ENCODE measurements around the gene SEC24C.
"Not testable (repeated sequence)": the region's sequence is repeated elsewhere in the genome, so short reads cannot be mapped to it uniquely, and the experiment has no call there.

The SEC24C gene

DNA sequence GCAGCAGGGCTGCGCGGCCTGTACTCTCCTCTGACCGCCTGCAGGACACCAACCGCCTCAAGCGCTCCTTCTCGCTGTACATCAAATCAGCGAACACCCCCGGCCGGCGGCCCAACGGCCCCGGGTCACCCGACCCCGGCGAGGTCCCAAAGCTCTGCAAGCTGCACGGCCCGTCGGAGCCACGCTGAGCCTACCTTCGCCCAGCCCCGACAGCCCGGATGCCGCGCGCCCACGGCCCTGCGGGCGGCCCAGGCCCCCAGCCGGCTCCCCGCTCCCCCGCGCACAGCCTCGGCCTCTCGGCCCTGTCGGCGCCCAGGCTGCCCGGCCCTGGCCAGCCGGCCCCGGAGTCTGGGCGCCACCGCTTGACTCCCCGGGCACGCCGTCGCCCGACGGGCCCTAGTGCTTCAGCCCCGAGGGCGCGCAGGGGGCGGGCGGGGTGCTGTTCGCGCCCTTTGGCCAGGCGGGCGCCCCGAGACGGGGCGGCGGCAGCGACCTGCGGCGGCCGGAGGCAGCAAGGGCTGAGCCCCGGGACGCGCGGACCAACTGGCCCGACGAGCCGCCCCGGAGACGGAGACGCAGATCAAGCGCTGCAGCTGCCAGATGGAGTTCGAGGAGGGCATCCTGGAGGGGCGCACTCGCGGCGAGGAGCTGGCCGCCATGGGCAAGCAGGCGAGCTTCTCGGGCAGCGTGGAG lies 11.1 kb upstream of the SEC24C start:
- DNase-seq = no peak

DNA sequence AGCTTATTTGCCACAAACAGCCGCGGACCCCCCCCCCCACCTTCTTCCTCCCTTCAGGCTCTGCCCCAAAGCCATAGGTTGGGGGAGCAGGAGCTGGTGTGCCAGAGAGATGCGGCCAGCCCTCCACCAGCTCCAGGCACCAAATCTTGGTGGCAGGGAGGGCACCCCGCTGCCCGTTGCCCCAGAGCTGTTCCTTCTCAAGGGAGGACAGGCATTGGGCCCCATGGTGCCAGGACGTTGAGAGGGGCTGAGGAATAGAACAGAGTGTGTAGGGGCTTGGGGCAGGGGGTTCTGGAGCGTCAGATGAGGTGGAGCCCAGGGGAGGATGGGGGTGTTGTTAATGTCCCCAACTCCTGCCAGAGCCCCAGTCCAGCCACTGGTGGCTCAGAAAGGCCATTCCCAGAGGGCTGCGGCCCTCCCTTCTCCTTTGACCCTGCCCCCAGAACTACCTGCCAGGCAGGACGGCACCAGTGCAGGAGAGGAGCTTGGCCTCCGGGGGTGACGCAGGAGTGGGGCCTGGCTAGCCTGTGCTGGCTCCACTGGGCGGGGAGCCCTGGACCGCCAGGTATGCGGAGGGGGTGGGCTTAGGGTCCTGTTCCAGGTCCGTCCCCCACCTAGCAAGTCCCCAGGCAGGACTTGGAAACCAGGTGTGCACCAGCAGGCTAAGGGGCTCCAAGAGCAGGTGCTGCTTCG lies 10.0 kb upstream of the SEC24C start:
- DNase-seq = no peak

DNA sequence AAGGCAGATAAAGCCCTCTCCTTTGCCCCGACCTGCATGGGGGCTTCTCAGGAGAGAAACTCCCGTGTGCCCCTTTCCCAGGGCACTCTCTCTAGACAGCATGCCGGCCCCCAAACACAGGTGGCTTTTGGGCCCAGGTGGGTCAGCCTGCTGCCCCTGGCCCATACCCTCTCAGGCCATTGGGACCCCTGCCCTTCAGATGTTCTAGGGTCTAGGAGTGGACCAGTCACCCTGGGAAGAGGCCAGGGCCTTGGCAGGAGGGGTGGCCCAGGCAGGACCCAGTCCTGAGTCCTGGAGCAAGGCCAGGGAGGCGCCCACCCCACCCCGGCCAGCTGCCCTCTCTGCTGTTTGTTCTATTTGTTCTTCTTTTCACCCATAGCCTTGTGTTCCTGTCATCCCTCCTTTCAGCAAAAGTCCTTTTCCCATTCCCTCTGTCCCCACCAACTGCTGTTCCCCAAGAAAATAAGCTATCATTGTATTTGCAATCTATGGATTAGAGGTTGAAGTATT lies 9.3 kb upstream of the SEC24C start:
- DNase-seq = no peak

DNA sequence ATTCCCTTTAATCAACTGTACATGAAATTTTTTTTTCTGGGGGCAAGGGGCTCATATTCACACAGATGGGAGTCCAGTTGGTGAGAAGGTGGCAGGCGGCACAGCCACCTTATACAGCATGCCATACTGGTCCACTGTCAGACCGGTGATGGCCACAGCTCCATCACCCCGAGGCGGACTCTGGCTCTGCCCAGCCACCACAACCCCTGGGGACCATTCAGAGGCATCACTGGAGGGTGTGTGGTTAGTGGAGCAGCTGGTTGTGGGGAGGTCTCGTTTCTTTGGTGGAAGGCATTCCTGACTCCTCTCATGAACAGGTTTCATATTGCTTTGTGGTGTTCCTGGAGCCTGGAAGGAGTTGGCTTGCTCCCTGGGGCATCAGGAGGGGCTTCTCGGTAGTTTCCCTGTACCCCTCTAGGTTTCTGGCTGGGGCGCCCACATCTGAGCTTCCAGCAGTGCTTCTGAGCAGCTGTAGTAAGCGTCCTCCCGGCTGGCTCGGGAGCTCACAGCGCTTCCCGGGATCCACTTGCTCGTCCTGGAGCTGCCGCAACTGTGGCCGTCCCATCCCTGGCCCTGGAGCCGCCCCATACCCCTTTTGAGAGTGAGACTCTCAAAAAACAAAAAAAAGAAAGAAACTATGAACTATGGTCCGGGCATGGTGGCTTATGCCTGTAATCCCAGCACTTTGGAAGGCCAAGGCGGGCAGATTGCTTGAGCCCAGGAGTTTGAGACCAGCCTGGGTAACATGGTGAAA lies 3.5 kb upstream of the SEC24C start:
- not testable (repeated sequence) for DNase-seq

DNA sequence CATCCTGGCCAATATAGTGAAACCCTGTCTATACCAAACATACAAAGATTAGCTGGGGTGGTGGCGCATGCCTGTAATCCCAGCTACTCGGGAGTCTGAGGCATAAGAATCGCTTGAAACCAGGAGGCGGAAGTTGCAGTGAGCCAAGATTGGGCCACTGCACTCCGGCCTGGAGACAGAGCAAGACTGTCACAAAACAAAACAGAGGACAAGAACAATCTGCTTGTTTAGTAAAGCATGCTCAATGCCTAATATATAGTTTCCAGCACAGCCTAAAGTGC lies 1.8 kb upstream of the SEC24C start:
- no peak for DNase-seq

DNA sequence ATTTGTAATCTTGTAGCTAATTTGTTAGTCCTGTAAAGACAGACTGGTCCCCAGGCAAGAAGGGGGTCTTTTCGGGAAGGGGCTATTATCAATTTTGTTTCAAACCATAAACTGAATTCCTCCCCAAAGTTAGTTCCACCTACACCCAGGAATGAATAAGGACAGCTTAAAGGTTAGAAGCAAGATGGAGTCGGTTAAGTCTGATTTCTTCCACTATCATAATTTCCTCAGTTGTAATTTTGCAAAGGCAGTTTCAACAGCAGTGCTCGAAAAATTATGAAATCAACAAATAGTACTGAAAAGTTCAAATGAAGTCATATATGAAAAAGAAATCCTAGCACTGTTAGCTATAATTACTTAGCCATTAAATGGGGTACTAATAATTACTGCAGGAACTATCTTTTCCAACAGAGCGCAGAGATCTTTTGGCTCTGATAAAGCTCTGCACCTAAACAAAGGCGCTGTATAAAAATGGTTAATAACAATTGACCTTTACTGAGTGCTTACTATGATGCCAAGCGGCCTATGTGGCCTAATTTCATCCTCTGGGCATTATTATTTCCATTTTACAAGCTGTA lies 756 bp upstream of the SEC24C start:
- DNase-seq = no peak

DNA sequence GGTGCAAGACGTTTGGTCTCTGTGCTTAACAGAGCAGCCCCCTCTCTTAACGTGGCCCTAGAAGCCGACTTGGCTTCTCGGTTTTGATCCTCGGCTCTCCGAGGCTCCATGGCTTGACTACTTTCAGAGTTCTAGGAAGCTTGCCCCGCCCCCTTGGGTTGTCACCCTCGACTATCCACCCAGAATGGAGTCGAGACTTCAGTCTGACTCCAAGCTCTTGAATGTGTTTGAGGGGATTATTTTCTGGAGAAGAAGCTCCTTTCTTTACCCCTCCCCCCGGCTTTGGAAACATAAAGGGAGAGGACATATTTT lies 448 bp downstream of the SEC24C start:
- peak; percentile 62 for DNase-seq

DNA sequence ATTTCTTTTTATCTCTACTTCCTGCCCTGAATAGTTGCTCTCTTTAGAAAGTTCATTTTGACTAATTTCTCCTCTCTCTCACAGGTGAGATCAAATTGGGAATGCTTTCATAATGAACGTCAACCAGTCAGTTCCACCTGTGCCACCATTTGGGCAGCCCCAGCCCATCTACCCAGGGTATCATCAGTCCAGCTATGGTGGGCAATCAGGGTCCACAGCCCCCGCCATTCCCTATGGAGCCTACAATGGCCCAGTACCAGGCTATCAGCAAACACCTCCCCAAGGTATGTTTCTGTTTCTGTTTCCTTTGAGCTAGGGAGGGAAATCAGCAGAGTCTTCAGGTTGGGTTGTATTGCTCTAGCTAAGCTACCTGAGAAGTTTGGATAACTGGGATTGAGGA lies 2.5 kb downstream of the SEC24C start:
- DNase-seq = no peak

DNA sequence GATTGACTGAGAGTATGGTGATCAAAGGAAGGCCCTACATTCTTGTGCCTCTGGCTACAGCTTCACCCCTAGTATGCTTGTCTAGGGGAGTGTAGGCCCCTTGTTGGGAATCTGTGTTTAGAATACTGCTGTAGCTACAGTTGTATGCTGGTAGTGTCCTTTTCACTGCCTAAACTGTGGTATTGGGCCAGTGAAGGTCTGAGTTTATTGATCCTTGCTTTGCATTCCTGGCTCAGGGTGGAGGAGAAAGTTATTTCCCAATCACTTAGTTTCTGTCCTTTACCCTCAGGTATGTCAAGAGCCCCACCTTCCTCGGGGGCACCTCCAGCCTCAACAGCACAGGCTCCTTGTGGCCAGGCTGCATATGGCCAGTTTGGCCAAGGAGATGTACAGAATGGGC lies 6.6 kb downstream of the SEC24C start:
- no peak for DNase-seq

DNA sequence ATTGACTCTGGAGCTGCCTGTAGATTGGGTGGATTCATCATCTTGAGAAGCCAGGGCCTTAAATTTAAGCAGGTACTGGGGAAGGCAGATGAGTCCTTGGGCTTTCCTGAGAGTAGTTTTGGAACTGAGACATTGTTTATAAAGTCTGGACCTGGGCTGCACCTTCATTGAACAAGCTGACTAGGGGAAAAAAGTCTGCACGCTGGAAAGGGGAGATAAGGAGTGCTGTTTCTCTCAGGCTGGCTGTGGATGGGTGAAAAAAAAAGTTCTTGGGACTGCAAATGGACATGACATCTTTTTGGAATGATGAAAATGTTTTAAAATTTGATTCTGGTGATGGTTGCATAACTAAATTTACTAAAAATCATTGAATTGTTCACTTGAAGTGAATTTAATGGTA lies 12.0 kb downstream of the SEC24C start:
- no peak for DNase-seq

DNA sequence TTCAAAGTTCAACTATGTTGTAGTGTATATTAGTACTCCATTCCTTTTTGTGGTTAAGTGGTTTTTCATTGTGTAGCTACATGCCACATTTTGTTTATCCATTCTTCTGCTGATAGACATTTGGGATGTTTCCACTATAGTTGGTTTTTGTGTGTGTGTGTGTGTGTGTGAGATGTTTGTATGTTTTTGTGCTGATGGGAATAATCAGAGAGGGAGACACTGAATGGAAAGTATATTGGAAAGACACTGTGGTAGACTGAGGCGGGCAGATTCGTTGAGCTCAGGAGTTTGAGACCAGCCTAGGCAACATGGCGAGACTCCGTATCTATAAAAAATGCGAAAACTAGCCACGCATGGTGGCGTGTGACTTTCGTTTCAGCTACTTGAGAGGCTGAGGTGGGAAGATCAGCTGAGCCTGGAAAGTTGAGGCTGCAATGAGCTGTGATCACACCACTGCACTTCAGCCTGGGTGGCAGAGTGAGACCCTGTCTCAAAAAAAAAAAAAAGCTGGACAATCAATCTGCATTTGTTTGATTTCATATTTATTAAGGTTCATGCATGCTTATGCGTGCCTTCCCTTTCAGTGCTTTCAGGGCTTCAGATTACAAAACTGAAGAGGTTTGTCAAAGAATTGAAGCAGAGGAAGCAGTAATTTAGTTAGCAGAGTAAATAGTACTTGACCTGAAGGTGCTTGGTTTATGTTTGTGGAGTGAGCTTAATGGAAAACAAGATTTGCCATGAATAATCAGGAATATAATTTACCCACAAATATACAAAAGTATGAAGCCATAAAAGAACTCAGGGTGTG lies 14.7 kb downstream of the SEC24C start:
- DNase-seq = no peak

DNA sequence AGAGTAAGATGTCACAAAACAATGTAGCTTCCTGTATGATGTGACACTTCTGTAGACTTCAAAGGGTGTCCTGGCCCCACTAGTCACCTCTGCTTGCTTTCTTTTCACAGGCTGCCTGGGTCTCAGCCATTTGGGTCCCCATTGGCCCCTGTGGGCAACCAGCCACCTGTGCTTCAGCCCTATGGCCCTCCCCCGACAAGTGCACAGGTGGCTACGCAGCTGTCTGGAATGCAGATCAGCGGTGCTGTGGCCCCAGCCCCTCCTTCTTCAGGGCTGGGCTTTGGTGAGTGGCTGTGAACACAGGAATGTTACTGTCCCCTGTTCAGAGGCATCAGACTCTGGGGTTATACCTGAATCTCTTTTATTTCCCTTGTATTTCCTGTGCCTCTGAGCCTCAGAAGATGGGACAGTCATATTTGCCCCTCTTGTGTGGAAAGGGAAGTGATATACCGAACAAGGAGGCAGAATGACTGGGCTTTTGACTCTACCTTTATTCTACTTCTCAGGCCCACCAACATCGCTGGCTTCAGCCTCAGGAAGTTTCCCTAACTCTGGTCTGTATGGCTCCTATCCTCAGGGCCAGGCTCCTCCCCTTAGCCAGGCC lies 15.4 kb downstream of the SEC24C start:
- DNase-seq = peak; percentile 43

DNA sequence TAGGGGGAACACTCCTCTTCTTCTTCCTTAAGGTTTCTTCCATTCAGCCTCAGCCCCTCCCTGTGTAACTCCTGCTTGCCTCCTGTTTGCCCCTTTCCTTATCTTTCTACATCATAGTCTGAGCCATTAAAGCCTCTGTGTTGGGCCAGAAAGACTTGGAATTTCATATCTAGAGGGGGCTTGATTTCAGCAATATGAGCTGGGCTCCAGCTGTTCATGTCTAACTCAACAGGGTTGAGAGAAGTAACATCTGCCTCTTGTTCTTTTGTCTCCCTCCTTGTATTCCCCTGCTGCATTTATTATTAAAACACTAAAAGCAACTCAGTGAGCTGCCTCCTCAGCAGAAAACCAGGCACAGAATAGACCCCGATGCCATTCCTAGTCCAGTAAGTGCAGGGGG lies 17.6 kb downstream of the SEC24C start:
- no peak for DNase-seq

DNA sequence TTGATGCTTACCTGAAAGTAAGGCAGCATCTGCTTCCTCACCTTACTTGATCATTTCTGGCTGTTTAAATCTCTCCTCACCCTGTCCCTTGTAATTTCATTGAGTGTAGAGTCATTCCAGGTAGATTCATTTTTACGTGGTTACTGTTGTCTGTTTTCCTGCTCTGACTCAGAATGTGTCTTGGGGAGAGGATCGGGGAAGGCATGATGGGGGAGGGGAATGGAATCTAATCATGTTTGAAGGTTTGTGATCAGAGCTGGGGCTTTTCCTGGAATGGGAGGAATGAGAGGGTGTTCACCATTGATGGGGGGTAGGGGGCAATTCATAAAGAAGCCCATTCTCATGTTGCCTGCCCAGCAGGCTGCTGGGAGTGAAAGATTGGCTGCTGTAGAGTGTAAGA lies 18.7 kb downstream of the SEC24C start:
- DNase-seq = no peak

DNA sequence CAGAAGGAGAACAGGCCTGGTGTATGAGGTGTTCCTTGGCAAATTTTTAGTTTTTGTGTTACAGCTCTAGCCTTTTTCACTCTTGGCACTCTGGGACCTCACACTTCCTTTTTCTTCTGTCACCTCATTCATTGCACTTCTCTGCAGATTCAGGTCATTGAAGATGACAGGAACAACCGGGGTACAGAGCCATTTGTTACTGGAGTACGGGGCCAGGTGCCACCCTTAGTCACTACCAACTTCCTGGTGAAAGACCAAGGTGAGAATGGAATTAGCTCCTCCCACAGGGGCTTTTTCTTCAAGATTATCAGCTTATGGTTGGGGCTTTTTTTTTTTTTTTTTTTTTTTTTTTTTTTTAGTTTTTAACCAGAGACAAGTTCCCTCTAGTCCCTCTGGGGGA lies 19.2 kb downstream of the SEC24C start:
- DNase-seq = no peak

DNA sequence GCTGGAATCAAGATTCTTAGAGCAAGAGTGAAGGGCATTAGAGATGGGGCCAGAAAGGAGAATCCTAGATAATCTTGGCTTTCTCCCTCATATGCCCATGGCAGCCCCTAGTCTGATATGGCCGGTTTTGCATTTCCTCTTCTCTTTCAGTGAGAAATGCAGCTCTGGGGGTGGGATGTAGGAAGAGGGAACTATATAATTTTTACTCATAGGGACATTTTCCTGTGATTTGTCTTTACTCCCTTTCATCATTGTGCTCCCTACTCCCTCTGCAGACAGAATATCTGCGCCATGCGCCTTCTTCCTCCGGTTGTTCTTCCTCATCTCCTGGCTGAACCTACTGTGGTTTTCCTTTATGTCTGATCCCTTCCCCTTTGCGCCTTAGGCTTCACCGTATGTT lies 20.9 kb downstream of the SEC24C start:
- DNase-seq = no peak

DNA sequence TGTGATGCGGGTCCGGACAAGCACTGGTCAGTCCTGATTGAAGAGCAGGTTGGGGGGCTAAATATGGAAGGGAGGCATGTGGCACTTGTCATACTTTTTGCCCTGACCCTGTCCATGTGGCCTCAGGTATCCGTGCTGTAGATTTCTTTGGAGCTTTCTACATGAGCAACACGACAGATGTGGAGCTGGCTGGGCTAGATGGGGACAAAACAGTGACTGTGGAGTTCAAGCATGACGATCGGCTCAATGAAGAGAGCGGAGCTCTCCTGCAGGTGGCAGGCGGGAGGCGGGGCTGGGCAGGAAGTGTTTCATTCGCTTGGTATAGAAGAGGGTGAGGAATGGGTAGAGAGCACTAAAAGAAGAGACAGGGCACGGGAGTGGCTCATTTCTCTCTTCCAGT lies 24.7 kb downstream of the SEC24C start:
- DNase-seq = no peak

DNA sequence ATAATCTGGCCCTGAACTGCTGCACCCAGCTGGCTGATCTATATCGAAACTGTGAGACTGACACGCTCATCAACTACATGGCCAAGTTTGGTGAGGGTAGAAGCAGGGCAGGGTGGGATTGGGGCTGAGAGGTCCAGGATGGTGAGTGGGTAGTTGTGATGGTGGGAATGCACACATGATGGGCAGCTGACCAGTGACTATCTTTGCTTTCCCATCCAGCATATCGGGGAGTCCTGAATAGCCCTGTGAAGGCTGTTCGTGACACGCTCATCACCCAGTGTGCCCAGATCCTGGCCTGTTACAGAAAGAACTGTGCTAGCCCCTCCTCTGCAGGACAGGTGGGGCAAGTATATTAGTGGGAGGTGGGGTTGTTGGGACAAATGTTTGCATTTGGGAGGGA lies 25.2 kb downstream of the SEC24C start:
- DNase-seq = no peak

DNA sequence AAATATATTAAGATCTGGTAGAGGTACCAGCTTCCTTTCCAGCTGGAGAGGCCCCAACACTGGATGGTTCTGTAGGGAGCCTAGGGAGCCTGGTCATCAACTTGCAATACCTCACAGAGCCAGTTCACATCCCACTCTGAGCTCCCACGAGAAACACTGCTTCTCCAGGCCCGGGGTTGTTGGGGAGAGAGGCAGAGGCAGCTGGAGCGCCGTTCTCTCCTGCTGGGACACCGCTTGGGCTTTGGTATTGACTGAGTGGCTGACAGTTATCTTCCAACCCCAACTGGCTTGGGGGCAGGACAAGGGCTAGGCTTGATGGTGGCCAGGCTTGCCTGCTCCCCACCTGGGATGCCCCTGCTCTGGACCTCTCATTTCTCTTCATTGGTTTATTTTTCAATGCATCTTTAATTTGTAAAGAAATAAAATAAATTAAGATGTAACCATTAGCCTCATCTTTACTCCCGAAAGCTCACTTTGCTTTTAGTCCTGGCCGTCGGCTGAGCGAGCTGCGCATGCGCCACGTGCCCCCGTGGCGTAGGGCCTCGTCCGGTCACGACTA lies 27.6 kb downstream of the SEC24C start:
- DNase-seq = peak; percentile 71

DNA sequence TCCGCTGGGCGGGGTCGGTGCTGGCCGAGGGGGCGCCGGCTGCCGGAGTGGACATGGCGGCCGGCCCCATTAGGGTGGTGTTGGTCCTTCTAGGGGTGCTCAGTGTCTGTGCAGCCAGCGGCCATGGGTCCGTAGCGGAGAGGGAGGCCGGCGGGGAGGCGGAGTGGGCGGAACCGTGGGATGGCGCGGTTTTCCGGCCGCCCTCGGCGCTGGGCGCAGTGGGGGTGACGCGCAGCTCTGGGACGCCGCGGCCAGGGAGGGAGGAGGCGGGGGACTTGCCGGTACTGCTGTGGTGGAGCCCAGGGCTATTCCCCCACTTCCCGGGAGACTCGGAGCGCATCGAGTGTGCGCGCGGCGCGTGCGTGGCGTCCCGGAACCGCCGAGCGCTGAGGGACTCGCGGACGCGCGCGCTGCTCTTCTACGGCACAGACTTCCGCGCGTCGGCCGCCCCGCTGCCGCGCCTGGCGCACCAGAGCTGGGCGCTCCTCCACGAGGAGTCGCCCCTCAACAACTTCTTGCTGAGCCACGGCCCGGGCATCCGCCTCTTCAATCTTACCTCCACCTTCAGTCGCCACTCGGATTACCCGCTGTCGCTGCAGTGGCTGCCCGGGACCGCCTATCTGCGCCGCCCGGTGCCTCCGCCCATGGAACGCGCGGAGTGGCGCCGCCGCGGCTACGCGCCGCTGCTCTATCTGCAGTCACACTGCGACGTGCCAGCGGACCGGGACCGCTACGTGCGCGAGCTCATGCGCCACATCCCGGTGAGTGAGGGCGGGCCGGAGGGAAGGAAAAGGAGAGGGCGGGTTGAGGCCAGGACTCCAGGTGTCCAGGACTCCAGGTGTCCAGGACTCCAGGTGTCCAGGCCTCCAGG lies 28.3 kb downstream of the SEC24C start:
- DNase-seq = peak; percentile 70

DNA sequence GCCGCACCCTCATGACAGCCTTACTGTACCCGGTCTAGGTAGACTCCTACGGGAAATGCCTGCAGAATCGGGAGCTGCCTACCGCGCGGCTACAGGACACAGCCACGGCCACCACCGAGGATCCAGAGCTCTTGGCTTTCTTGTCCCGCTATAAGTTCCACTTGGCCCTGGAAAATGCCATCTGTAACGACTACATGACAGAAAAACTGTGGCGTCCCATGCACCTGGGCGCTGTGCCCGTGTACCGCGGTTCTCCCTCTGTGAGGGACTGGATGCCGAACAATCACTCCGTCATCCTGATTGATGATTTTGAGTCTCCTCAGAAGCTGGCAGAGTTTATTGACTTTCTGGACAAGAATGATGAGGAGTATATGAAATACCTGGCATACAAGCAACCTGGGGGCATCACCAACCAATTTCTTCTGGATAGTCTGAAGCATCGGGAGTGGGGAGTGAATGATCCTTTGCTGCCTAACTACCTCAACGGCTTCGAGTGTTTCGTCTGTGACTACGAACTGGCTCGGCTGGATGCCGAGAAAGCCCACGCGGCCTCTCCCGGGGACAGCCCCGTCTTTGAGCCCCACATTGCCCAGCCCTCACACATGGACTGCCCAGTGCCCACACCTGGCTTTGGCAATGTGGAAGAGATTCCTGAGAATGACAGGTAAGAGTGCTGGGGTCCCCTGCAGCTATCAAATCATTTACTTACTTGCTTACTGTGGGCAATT lies 29.1 kb downstream of the SEC24C start:
- peak; percentile 44 for DNase-seq

Data from RPMI8226 (cell line).